Measurements from ENCODE around the gene FAM237A.

GRCh38 chr2:206647985-206648384 is 5.7 kb downstream of the FAM237A start:
- TF ChIP-seq, protein P1, sequence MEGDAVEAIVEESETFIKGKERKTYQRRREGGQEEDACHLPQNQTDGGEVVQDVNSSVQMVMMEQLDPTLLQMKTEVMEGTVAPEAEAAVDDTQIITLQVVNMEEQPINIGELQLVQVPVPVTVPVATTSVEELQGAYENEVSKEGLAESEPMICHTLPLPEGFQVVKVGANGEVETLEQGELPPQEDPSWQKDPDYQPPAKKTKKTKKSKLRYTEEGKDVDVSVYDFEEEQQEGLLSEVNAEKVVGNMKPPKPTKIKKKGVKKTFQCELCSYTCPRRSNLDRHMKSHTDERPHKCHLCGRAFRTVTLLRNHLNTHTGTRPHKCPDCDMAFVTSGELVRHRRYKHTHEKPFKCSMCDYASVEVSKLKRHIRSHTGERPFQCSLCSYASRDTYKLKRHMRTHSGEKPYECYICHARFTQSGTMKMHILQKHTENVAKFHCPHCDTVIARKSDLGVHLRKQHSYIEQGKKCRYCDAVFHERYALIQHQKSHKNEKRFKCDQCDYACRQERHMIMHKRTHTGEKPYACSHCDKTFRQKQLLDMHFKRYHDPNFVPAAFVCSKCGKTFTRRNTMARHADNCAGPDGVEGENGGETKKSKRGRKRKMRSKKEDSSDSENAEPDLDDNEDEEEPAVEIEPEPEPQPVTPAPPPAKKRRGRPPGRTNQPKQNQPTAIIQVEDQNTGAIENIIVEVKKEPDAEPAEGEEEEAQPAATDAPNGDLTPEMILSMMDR (IDR thresholded peaks at IDR 0.05): no peak
- no peak for TF ChIP-seq POLR2A (IDR thresholded peaks at IDR 0.05)

Measured in lower leg skin (tissue), 3 donors.